T-helper 17 cell (primary cell): ENCODE measurements around the gene WNT9B. TPM values are rescaled to one million over a fixed set of nuclear protein-coding genes. Genes with fewer than 3 reads are reported as not detected.

Experiments
- ATAC-seq: fragments of 150-1000 bp; cut with Tn5 transposase; 2 replicates; pipeline ENCODE4 v1.10.0; 2021; ENCODE audit warnings: mild to moderate bottlenecking, moderate library complexity
- DNase-seq, 3 donors: peaks; one replicate each; pipeline versions ENCODE4 v3.0.0 to v3.0.0-alpha.2; 2020 to 2021
- H3K9me3 ChIP-seq: one replicate; pipeline ENCODE4 v1.7.0; 2013; ENCODE audit warnings: low read length, mild to moderate bottlenecking; ENCODE audit not compliant: control insufficient read depth, poor library complexity, severe bottlenecking
- H3K27ac Mint-ChIP-seq: one replicate; pipeline ENCODE4 v1.8.0; 2022; ENCODE audit warnings: mild to moderate bottlenecking, moderate library complexity, mixed read lengths
- H3K27me3 Mint-ChIP-seq: one replicate; pipeline ENCODE4 v1.8.0; 2022; ENCODE audit warnings: mixed read lengths
- H3K36me3 Mint-ChIP-seq: one replicate; pipeline ENCODE4 v1.8.0; 2022; ENCODE audit warnings: low read depth, mixed read lengths
- H3K4me1 Mint-ChIP-seq: one replicate; pipeline ENCODE4 v1.8.0; 2022; ENCODE audit warnings: mild to moderate bottlenecking, mixed read lengths
- H3K4me3 Mint-ChIP-seq: one replicate; pipeline ENCODE4 v1.8.0; 2022; ENCODE audit warnings: mild to moderate bottlenecking, moderate library complexity, mixed read lengths
- total RNA-seq, 4 donors: library from RNA in 2 of 4; stranded (reverse) in 2 of 4; gene quantifications; one replicate each; pipeline ENCODE4 v1.2.3 and lab custom pipeline; 2022 to 2026

The WNT9B gene
- total RNA-seq, 2 donors from 2014 or later, result not detected

DNA sequence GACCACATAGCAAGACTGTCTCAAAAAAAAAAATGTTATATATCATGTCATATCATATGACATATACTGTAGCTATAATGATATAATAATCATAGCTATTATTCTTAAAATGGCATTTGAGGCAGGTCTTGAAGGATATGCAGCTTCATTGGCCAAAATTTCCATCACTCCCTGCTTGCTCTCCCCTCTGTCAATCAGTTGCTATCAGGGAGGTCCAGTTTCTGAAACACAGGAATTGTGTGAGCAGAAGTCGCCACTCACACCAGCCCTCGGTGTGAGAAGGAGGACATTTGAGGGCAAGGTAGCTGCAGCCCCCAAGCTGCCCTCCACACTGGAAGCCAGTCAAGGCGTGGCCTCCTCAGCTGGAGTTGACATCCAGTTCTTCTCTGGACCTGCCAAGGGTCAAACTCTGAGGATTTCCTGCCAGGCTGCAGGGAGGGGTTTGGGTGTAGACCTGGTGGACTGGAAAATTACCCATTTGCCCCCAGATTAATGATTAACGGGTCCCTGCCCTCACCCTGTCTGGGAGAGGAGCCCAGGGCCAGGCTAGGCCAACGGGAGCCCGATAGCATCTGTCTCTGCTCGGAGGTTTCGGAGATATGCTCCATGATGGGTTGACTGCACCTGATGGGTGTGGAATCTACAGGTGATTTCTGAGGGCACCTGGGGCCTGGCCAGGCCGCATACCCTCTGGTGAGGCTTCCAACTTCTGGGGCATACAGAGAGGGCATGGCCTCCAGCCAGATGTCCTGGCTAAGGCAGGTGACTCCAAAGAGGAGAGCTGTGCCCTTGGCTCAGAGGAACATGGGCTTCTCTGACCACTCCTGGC is 18.8 kb downstream of the WNT9B start:
- Mint-ChIP-seq H3K4me3 (no peak overlapping the region), H3K27ac (no peak overlapping the region), H3K36me3 (peaks cover 6% of the 10 kb centered on the region), H3K4me1 (peaks cover 7% of the 10 kb centered on the region), H3K27me3 (peaks cover 21% of the 10 kb centered on the region)
- no peaks in the 10 kb centered on the region for H3K9me3 ChIP-seq
- ATAC-seq (no peak), DNase-seq (no peak)

DNA sequence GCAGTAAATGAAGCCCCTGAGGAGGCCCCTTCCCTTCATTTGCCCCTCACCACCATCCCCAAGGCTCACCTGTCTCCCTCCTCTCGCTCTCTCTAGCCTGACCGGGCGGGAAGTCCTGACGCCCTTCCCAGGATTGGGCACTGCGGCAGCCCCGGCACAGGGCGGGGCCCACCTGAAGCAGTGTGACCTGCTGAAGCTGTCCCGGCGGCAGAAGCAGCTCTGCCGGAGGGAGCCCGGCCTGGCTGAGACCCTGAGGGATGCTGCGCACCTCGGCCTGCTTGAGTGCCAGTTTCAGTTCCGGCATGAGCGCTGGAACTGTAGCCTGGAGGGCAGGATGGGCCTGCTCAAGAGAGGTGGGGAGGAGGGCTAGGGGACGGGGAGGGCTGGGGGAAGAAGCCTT is 21.0 kb downstream of the WNT9B start:
- no peak overlapping the region for H3K27ac Mint-ChIP-seq
- H3K4me1 Mint-ChIP-seq, result peaks cover 2% of the 10 kb centered on the region
- no peaks in the 10 kb centered on the region for H3K36me3 Mint-ChIP-seq
- peaks cover 6% of the 10 kb centered on the region for H3K27me3 Mint-ChIP-seq
- ATAC-seq (no peak), DNase-seq (no peak)
- no peaks in the 10 kb centered on the region for H3K9me3 ChIP-seq
- no peak overlapping the region for H3K4me3 Mint-ChIP-seq

DNA sequence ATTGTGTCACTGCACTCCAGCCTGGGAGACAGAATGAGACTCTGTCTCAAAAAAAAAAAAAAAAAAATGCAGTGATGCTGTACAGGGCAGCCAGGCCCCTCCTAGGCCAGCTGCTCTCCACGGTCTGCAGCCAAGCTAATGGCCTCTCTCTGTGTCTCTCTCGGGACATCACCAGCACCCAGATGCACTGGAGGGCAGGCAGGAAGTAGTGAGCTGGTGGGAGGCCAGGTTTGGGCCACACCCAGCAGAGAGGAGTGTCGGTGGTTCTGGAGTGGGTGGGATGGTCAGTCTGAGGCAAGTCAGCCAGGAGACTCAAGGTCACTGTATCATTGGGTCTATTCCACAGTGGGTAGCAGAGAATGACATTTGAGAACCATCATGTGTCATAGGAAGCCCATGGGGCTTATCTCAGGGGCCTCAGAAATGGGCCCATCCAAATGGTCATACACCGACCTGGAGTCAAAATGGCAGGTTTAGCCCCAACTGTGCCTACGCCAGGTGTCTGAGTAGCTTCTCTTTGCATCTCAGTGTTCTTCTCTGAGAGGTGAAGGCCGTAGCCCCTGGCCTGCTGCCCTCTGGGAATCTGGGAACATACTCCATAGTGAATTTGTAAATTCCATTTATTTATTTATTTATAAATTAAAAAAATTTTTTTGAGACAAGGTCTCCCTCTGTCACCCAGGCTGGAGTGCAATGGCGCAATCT is 22.7 kb downstream of the WNT9B start:
- Mint-ChIP-seq H3K27me3 (no peaks in the 10 kb centered on the region), H3K4me3 (no peak overlapping the region), H3K36me3 (no peaks in the 10 kb centered on the region), H3K4me1 (peaks cover 2% of the 10 kb centered on the region), H3K27ac (no peak overlapping the region)
- DNase-seq (no peak), ATAC-seq (no peak)
- H3K9me3 ChIP-seq, result no peaks in the 10 kb centered on the region

DNA sequence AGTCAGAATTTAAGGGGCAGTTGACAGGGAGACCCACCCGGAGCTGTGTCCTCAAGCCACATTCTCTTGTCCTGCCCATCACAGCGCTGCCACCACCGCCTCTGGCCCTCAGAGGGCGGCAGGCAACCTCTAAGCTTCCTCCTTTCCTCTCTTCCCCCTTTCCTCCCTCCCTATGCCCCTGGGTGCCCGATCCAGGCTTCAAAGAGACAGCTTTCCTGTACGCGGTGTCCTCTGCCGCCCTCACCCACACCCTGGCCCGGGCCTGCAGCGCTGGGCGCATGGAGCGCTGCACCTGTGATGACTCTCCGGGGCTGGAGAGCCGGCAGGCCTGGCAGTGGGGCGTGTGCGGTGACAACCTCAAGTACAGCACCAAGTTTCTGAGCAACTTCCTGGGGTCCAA is 23.5 kb downstream of the WNT9B start:
- no peaks in the 10 kb centered on the region for H3K36me3 Mint-ChIP-seq

DNA sequence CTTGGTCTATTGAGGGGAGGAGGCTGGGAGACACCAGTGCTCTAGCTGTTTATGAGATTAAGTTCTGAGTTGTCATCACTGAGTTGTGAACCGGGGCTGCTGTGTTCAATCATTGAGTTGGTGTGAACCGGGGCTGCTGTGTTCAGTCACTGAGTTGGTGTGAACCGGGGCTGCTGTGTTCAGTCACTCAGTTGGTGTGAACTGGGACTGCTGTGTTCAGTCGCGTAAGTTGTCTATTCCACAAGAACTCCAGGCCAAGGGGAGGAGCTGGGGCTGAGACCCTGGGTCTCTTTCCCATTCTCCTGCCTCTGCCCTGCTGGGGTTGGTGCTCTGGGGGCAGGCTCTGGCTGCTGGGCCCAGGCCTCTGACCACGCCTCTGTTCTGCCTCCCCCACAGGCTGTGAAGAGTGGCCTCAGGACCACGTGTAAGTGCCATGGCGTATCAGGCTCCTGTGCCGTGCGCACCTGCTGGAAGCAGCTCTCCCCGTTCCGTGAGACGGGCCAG is 24.5 kb downstream of the WNT9B start:
- ATAC-seq (no peak), DNase-seq (no peak)
- H3K27ac Mint-ChIP-seq, result no peak overlapping the region
- H3K27me3 Mint-ChIP-seq, result no peaks in the 10 kb centered on the region
- H3K9me3 ChIP-seq, result no peaks in the 10 kb centered on the region
- peaks cover 2% of the 10 kb centered on the region for H3K4me1 Mint-ChIP-seq
- no peaks in the 10 kb centered on the region for H3K36me3 Mint-ChIP-seq
- H3K4me3 Mint-ChIP-seq, result no peak overlapping the region

More for the DNA sequence above, 23.5 kb downstream of the WNT9B start:
- no peak for DNase-seq
- Mint-ChIP-seq H3K27me3 (no peaks in the 10 kb centered on the region), H3K4me1 (peaks cover 2% of the 10 kb centered on the region), H3K4me3 (no peak overlapping the region), H3K27ac (no peak overlapping the region)
- H3K9me3 ChIP-seq, result no peaks in the 10 kb centered on the region
- no peak for ATAC-seq

DNA sequence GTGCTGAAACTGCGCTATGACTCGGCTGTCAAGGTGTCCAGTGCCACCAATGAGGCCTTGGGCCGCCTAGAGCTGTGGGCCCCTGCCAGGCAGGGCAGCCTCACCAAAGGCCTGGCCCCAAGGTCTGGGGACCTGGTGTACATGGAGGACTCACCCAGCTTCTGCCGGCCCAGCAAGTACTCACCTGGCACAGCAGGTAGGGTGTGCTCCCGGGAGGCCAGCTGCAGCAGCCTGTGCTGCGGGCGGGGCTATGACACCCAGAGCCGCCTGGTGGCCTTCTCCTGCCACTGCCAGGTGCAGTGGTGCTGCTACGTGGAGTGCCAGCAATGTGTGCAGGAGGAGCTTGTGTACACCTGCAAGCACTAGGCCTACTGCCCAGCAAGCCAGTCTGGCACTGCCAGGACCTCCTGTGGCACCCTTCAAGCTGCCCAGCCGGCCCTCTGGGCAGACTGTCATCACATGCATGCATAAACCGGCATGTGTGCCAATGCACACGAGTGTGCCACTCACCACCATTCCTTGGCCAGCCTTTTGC is 25.0 kb downstream of the WNT9B start:
- Mint-ChIP-seq H3K4me1 (peaks cover 2% of the 10 kb centered on the region), H3K4me3 (no peak overlapping the region), H3K36me3 (no peaks in the 10 kb centered on the region), H3K27me3 (no peaks in the 10 kb centered on the region), H3K27ac (no peak overlapping the region)
- H3K9me3 ChIP-seq, result no peaks in the 10 kb centered on the region
- ATAC-seq, result no peak
- no peak for DNase-seq

DNA sequence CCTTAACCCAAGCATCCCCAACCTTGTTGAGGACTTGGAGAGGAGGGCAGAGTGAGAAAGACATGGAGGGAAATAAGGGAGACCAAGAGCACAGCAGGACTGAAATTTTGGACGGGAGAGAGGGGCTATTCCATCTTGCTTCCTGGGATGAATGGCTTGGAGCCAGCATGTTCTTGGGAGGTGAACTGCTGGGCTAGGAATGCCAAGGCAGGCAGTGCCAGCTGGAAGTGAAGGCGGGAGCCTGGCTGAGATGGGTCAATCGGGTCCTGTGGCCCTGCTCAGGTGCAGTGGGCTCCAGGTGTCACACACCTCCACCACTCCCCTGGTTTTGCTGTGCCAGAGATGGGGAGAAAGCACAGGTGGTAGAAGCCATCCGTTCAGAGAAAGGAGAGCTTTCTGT is 25.5 kb downstream of the WNT9B start:
- no peak for DNase-seq
- no peak for ATAC-seq
- Mint-ChIP-seq H3K27ac (no peak overlapping the region), H3K27me3 (no peaks in the 10 kb centered on the region), H3K36me3 (no peaks in the 10 kb centered on the region), H3K4me1 (peaks cover 2% of the 10 kb centered on the region), H3K4me3 (no peak overlapping the region)
- no peaks in the 10 kb centered on the region for H3K9me3 ChIP-seq

DNA sequence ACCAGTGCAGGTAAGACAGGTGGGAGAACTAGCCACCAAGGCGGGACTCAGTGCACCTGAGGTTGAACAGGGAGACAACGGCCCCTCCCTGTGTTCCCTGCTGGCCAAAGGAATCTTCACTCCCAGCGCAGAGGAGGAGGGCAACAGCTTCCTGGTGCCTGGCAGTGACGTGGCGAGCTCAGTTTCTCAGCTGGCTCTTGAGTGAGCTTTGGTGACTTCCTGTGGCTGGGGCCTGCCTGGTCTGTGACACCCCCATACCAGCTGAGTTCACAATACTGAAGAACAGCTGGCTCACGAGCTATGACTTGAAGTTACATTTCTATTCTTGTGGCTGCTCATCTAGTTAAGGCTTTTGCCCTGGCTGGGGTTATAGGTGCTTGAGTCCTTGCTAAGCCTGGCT is 26.1 kb downstream of the WNT9B start:
- no peak for DNase-seq
- no peak overlapping the region for H3K4me3 Mint-ChIP-seq

DNA sequence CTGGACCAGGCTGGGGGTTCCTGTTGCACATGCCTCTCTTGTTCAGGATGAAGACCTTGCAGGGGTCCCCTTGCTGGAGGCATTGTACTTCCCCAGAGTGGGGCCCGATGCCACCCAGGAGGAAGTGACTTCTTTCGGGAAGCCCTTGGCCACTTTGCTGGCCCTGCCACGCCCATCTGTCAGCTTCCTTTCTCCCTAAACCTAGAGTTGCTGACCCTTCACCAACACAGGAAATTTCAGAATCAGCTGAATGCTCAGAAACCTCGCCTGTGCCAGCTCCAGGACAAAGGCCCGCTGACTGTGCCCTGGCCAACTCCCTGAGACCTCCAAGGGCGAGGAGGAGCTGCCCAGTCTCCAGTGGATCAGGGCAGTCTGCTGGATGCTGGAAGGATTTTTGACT is 26.7 kb downstream of the WNT9B start:
- no peak overlapping the region for H3K4me3 Mint-ChIP-seq
- no peaks in the 10 kb centered on the region for H3K9me3 ChIP-seq
- no peak overlapping the region for H3K27ac Mint-ChIP-seq
- ATAC-seq, result no peak
- no peak for DNase-seq
- peaks cover 2% of the 10 kb centered on the region for H3K4me1 Mint-ChIP-seq
- peaks cover 8% of the 10 kb centered on the region for H3K27me3 Mint-ChIP-seq
- H3K36me3 Mint-ChIP-seq, result no peaks in the 10 kb centered on the region

More for the DNA sequence above, 26.1 kb downstream of the WNT9B start:
- ATAC-seq, result no peak
- peaks cover 4% of the 10 kb centered on the region for H3K27me3 Mint-ChIP-seq
- H3K9me3 ChIP-seq, result no peaks in the 10 kb centered on the region
- H3K27ac Mint-ChIP-seq, result no peak overlapping the region
- H3K4me1 Mint-ChIP-seq, result peaks cover 2% of the 10 kb centered on the region
- H3K36me3 Mint-ChIP-seq, result no peaks in the 10 kb centered on the region

DNA sequence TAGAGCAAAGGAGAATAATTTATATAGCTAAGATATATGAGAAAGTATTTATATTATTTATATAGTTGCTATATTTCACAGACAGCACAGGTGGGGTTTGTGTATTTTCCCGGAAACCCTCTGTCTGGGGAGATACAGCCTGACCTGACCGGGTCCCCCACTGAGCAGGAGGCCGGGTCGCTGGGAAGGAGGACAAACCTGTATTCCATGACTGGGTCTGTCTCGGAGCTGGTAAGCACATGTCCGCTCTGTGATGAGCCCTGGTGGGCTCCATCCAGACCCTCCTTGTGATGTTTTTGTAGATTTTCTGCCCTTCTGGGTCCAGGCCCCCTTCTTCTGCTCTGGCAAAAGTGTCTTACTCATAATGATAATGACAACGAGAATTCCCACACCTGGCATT is 27.7 kb downstream of the WNT9B start:
- DNase-seq, result no peak
- Mint-ChIP-seq H3K27ac (no peak overlapping the region), H3K36me3 (no peaks in the 10 kb centered on the region), H3K27me3 (peaks cover 8% of the 10 kb centered on the region), H3K4me3 (no peak overlapping the region), H3K4me1 (no peaks in the 10 kb centered on the region)
- no peak for ATAC-seq
- no peaks in the 10 kb centered on the region for H3K9me3 ChIP-seq

DNA sequence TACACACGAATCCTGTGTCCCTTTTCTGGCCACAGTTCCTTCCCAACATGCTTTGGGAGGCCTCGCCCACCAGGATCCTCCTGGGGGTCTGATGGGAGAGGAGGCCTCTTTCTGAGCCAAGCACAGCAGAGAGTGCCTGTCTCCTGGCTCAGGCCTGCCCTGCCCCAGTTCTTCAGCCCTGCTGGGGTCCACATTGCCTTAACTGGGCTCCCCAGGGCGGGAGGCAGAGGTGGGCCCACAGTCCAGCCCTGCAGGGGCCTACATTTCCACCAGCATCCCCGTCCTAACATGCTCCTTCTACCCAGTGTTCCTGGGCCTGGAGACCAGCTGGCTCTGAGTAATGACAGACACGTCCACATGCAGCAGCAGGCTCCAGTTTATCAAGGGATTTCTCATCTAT is 29.6 kb downstream of the WNT9B start:
- H3K9me3 ChIP-seq, result no peaks in the 10 kb centered on the region
- Mint-ChIP-seq H3K27me3 (peaks cover 23% of the 10 kb centered on the region), H3K4me3 (no peak overlapping the region), H3K36me3 (no peaks in the 10 kb centered on the region), H3K4me1 (no peaks in the 10 kb centered on the region), H3K27ac (no peak overlapping the region)
- ATAC-seq (no peak), DNase-seq (no peak)

DNA sequence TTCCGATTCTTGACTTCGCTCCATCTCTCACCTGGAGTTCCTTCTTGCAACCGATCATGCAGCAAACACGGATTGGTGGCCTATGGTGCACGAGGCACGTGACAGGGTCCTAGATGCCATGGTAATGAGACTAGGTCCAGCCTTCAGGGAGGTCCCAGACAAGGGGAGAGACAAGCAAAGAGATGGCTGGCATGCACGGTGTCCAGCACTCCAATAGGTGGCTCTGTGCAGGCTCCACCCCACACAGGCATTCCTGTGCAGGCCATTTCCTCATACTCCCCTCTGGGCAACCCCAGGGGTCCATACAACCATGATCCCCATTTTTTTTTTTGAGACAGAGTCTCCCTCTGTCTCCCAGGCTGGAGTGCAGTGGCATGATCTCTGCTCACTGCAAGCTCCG is 31.3 kb downstream of the WNT9B start:
- Mint-ChIP-seq H3K36me3 (no peaks in the 10 kb centered on the region), H3K27me3 (peaks cover 25% of the 10 kb centered on the region), H3K27ac (no peak overlapping the region), H3K4me1 (no peaks in the 10 kb centered on the region), H3K4me3 (no peak overlapping the region)
- no peaks in the 10 kb centered on the region for H3K9me3 ChIP-seq
- DNase-seq (no peak), ATAC-seq (no peak)

DNA sequence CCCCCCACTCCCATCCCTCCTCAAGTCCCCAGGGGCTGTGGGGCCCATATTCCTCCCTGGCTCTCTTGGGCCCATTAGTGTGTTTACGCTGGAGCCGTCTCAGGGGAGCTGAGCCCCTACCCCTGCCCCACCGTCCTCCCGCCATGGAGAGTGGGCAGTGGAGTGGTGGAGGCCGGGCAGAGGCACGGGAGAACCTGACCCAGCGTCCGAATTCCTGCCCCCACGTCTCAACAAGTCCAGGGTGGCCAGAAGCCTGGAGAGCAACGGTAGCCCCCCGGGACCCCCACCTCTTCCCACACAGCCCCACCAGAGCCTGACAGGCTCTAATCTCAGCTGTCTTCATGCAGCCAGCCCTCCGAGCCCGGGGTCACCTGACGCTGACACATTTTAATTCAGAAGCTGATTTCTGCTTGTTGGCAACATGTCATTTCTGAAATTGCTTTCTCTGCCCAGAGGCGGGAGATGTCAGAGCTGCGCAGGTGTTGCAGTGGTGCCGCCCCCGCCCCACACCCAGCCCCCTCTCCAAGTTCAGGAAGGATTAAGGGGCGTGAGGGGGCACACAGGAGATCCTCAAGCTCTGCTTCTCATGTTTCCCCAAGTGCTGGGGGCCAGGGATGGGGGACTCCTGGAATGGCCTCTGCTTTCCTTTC is 32.6 kb downstream of the WNT9B start:
- peaks cover 25% of the 10 kb centered on the region for H3K27me3 Mint-ChIP-seq
- no peaks in the 10 kb centered on the region for H3K36me3 Mint-ChIP-seq
- no peaks in the 10 kb centered on the region for H3K4me1 Mint-ChIP-seq
- H3K27ac Mint-ChIP-seq, result no peak overlapping the region
- no peak overlapping the region for H3K4me3 Mint-ChIP-seq
- H3K9me3 ChIP-seq, result no peaks in the 10 kb centered on the region
- DNase-seq (no peak), ATAC-seq (no peak)
